K562 (cell line): ENCODE data around the gene RRP9.

Experiments used
- CBX3 ChIP-seq, 2 experiments: IDR thresholded peaks; 1 replicate in 1 of 2; 2 replicates in 1 of 2; pipeline ENCODE4 v1.6.1; 2012; ENCODE audit warnings: inconsistent platforms in 2 of 2, low read length in 2 of 2, borderline replicate concordance in 1 of 2, control low read depth in 1 of 2
- CTCF ChIP-seq, 3 experiments: IDR thresholded peaks in 2 of 3; conservative IDR thresholded peaks in 1 of 3; 2 replicates each; pipeline ENCODE4 v1.5.1; 2011 to 2012; ENCODE audit warnings: low read length in 3 of 3, mild to moderate bottlenecking in 3 of 3, control low read depth in 2 of 3, improper control_type of control experiment in 1 of 3, inconsistent platforms in 1 of 3, low read depth in 1 of 3, mixed read lengths in 1 of 3, moderate library complexity in 1 of 3; ENCODE audit not compliant: insufficient read depth in 2 of 3
- FOXO4 ChIP-seq: fragments of 450-650 bp; formaldehyde crosslinking; IDR thresholded peaks from 2 replicates; pipeline ENCODE4 v1.4.0; 2020; ENCODE audit warnings: mild to moderate bottlenecking, moderate library complexity
- JUN ChIP-seq, 2 experiments: sonication (generic) in 1 of 2; formaldehyde crosslinking in 1 of 2; IDR thresholded peaks; 2 replicates each; pipeline versions ENCODE4 v1.6.1 to v1.8.0; 2012 to 2022; ENCODE audit warnings: borderline replicate concordance in 2 of 2, mild to moderate bottlenecking in 2 of 2, improper control_type of control experiment in 1 of 2, low read depth in 1 of 2, low read length in 1 of 2, missing genetic modification reagents in 1 of 2
- NR2C2 ChIP-seq, 2 experiments: fragments of 200-800 bp in 1 of 2; sonication (Bioruptor generic) in 1 of 2; sonication (generic) in 1 of 2; formaldehyde crosslinking in 1 of 2; IDR thresholded peaks; 2 replicates each; pipeline versions ENCODE4 v1.6.1 to v1.8.0; 2016 to 2022; ENCODE audit warnings: mild to moderate bottlenecking in 1 of 2, missing compliant biosample characterization in 1 of 2, missing genetic modification characterization in 1 of 2, missing genetic modification reagents in 1 of 2
- RBM17 ChIP-seq: fragments of 200-400 bp; formaldehyde crosslinking; IDR thresholded peaks from 2 replicates; pipeline ENCODE4 v1.6.1; 2017; ENCODE audit warnings: low read depth, mild to moderate bottlenecking, low read length, borderline replicate concordance
- STAT5B ChIP-seq: fragments of 250-450 bp; sonication (Bioruptor Pico); IDR thresholded peaks from 2 replicates; pipeline ENCODE4 v1.8.0; 2021; ENCODE audit warnings: mild to moderate bottlenecking, inconsistent platforms
- TAF15 ChIP-seq: fragments of 200-400 bp; formaldehyde crosslinking; IDR thresholded peaks from 2 replicates; pipeline ENCODE4 v1.6.1; 2017; ENCODE audit warnings: mild to moderate bottlenecking, low read depth, low read length, moderate library complexity
- THRB ChIP-seq: fragments of 450-650 bp; formaldehyde crosslinking; conservative IDR thresholded peaks from 2 replicates; pipeline ENCODE4 v1.4.0; 2022; ENCODE audit warnings: mild to moderate bottlenecking, missing genetic modification characterization
- USF2 ChIP-seq: sonication (generic); formaldehyde crosslinking; IDR thresholded peaks from 2 replicates; pipeline ENCODE4 v1.5.0; 2020; ENCODE audit warnings: missing genetic modification reagents
- ZEB2 ChIP-seq: fragments of 450-650 bp; IDR thresholded peaks from 2 replicates; pipeline ENCODE4 v1.6.1; 2016
- ZNF263 ChIP-seq: sonication (generic); formaldehyde crosslinking; IDR thresholded peaks from 2 replicates; pipeline ENCODE4 v1.8.0; 2022; ENCODE audit warnings: mild to moderate bottlenecking, missing genetic modification reagents, borderline replicate concordance

GRCh38 chr3:51958603-51959521 is 17.2 kb upstream of the RRP9 start:
- no peak for TF ChIP-seq CBX3 (IDR thresholded peaks at IDR 0.05; ENCODE audit: borderline replicate concordance in 1 of 2, low read length in 2 of 2)
- TF ChIP-seq NR2C2 (CRISPR knock-in tag; IDR thresholded peaks at IDR 0.05) = no peak
- TF ChIP-seq NR2C2 (tag; IDR thresholded peaks at IDR 0.05) = no peak
- no peak for TF ChIP-seq ZNF263 (CRISPR knock-in tag)
- no peak for TF ChIP-seq STAT5B (CRISPR knock-in tag)
- no peak for TF ChIP-seq FOXO4 (CRISPR knock-in tag)
- no peak for TF ChIP-seq TAF15
- no peak for TF ChIP-seq ZEB2
- no peak for TF ChIP-seq RBM17
- TF ChIP-seq JUN (IDR thresholded peaks at IDR 0.05; ENCODE audit: borderline replicate concordance, low read depth, low read length) = no peak
- TF ChIP-seq JUN (CRISPR knock-in tag; IDR thresholded peaks at IDR 0.05; ENCODE audit: borderline replicate concordance) = no peak
- TF ChIP-seq THRB (CRISPR knock-in tag) = no peak
- TF ChIP-seq USF2 = no peak
- TF ChIP-seq CTCF (IDR thresholded peaks at IDR 0.05 in 2 of 3, conservative IDR thresholded peaks at IDR 0.05 in 1 of 3; ENCODE audit: insufficient read depth in 2 of 3, low read depth in 1 of 3, low read length in 3 of 3) = no peak
